ENCODE data around the gene MRGPRF.

MRGPRF gene, protein sequence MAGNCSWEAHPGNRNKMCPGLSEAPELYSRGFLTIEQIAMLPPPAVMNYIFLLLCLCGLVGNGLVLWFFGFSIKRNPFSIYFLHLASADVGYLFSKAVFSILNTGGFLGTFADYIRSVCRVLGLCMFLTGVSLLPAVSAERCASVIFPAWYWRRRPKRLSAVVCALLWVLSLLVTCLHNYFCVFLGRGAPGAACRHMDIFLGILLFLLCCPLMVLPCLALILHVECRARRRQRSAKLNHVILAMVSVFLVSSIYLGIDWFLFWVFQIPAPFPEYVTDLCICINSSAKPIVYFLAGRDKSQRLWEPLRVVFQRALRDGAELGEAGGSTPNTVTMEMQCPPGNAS

GRCh38 chr11:69013009-69013951, at the start of gene MRGPRF:
TSS of gene MRGPRF (minus strand) at chr11:69013246. CDS start at chr11:69009901, 3,345 bp downstream.
- DNase-seq = no peak

GRCh38 chr11:69062169-69062855, 49.3 kb upstream of the MRGPRF start:
- DNase-seq = no peak

DNA sequence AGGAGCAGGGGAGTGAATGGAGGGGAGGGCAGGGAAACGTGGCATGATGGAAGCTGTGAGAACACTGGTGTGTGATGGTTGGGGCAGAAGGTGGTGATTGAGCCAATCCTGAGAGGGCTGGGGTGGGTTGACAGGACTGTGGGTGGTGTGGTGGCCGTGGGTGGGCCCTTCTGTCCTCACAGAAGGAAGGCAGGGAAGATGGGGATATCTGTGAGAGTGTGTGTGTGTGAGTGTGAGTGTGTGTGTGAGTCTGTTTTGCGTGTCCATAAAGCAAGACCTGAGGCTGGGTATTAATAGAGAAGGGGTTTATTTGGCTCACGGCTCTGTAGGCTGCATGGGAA, 48.6 kb upstream of the MRGPRF start:
- no peak for DNase-seq

DNA sequence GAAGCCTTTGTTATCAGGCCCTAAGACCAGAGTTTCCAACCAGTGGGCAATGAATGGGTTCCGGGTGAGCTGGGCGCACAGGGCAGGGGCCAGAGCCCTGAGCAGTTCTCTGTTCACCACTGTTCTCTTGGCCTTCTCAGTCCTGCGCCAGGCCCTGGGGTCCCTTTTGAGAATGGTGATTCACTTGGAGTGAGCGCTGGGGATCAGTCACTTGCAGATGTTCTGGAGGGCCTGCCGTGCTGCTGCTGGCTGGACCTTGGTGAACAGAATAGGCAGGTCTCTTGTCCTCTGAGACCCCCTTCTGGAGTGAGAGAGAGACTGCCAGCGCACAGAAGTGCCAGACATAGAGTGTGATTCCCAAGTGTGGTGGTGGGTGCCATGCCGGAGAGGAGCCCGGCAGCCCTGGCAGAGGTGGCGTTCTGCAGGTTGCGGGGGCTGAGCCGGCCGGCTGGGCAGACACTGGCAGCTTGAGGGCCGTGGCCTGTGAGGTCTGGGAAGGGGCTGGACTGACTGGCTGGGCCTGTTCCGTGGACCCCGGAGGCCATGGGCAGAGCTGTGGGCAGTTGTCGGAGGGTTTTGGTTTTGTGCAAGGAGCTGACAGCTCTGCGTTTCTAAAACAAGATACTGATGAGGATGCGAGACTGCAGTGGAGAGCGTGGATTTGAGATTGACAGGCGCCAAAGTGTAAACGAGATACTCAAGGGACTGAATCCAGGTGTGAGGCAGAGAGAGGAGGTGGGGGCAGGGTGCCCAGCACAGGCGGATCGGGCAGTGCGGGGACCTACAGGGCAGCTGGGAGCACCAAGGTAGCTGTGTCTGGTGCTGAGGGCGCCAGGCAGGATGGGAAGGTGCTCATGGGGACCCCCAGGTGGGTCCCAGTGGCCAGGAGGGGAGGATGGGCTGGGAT, 48.0 kb upstream of the MRGPRF start:
- no peak for DNase-seq

- no peak for DNase-seq
These were observed 46.9 kb upstream of the MRGPRF start for GRCh38 chr11:69059985-69060384.

DNA sequence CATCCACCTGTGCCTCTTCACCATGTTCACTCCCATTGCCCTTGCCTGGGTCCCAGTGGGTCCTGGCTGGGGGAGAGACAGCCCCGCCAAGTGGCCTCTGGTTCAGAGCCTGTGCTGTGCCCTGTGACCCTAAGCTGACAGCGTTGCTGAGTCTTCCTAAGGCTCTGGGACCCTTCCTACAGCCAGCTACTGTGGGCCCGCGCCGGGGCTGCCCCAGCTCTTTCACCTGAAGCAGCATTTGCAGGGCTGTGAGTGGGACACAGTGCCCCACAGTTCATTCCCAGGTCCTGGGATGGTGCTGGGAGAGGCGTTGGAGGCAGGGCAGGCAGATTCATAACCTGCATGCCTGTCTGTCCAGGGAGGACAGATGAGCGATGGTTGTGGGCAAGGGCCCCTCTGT, 46.4 kb upstream of the MRGPRF start:
- no peak for DNase-seq

DNA sequence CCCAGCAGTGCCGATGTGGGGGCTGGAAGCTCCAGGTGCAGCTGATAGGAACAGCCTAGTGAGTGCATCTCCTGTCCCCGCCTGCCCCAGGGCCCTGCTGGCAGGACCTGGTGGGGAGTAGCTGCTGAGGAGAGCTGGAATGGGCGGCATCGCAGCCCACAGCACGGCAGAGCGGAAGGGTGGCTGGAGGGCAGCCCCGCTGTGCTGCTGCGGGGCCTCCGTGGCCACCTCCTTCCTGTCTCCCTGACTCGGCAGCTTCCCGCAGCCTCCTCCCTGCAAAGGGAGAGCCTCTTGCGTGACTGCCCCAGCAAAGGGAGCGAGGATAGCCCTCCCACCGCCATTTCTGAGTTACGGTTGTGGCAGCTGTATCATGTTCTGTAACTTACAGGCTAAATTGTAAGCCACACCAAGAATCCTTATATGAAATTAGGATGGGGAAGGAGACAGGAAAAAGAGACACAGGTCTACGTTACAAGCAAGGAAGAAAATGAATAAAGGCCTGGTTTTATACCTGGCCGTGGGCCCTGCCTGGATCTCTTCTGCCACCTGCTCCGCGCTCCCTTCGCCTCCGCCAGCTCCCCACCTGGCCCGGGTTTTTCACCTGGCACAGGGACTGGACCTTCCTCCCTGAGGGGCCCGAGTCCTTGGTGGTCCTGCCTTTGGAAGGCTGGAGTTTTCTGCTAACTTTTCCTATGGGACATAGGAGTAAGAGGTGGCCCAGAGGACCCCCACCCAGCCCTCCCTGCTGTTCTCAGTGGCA, 45.6 kb upstream of the MRGPRF start:
- no peak for DNase-seq

- DNase-seq = no peak
These were observed 44.8 kb upstream of the MRGPRF start for GRCh38 chr11:69057801-69058200.

DNA sequence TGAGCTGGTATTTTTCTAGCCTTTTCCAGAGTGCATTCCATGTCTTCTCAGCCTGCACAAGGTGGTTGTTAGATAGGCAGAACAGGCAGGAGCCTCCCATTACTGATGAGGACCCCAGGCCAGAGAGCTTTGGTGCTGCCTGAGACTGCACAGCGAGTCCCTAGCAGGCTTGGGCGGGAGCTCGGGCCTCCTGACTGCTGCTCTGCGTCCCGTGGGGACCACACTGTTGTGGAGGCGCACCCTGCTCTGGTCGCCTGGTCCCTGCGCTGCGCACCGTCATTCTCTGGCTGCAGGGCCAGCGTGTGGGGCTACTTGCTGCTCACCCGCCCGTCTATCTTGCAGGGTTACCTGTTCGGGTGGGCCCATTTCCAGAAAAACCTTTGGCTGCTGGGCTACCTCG, 44.2 kb upstream of the MRGPRF start:
- no peak for DNase-seq

- peak; percentile 23 for DNase-seq
These were observed 42.8 kb upstream of the MRGPRF start for GRCh38 chr11:69055598-69056516.

DNA sequence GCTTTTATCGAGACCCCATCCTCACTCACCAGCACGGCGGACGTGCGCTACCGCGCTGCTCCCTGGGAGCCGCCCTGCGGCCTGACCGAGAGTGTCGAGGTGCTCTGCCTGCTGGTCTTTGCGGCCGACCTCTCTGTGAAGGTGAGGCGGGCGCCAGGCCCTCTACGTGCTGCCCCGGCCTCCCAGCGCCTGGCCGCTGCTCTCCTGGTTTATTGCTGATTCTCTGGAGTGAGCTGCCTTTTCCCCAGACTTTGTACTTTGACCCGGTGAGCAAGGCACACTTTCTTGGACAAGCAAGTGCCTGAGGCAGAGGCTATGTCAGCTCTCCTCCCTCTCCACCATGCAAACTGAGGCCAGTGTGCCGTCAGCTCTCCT, 42.2 kb upstream of the MRGPRF start:
- no peak for DNase-seq

GRCh38 chr11:69054397-69055211, 41.6 kb upstream of the MRGPRF start:
- no peak for DNase-seq

DNA sequence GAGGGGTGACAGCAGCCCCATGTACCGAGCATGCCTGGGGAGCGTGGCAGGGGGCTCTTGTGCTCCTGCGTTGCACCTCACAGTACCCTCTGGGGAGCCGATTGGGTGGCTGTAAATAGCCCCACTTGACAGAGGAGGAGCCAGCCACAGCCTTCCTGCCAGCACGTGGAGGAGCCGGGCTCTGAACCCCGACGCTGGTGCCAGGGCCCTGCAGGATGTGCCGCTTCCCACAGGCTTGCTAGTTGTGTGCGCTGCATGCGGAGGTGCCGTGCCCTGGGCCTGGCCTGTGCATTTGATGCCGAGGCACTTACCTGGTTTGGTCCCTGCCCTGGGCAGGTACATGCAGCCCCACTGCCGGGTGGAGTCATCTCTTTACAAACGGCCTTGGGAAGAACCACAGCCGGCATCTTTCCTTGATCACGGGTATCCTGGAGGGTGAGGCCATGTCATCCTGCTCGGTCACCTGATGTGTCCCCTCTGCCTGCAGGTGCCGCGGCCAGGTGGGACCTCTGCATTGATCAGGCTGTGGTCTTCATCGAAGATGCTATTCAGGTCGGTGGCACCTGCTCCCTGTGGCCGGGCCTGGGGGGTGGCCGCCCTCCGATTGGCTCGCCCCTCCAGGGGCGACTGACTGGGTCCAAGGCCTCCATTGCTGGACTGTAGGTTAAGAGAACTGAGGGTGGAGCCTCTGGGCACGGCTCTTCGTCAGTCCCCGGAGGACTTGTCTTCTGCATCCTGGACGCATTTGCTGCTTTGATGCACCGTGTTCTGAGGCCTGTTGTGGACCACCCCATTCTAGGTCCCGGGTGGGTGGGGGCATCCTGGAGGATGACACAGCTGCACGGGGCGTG, 40.7 kb upstream of the MRGPRF start:
- no peak for DNase-seq

GRCh38 chr11:69053169-69053477, 40.1 kb upstream of the MRGPRF start:
- no peak for DNase-seq

- no peak for DNase-seq
These were observed 39.5 kb upstream of the MRGPRF start for GRCh38 chr11:69052343-69053168.

GRCh38 chr11:69051381-69052342, 38.6 kb upstream of the MRGPRF start:
- no peak for DNase-seq

Data from SIG-M5 (cell line).